Measurements from ENCODE around the gene RANGAP1. TPM values are rescaled to one million over a fixed set of nuclear protein-coding genes. Genes with fewer than 3 reads are reported as not detected.

Gene RANGAP1
- total RNA-seq, 1 experiment from 2014 or later, result 177 TPM

DNA sequence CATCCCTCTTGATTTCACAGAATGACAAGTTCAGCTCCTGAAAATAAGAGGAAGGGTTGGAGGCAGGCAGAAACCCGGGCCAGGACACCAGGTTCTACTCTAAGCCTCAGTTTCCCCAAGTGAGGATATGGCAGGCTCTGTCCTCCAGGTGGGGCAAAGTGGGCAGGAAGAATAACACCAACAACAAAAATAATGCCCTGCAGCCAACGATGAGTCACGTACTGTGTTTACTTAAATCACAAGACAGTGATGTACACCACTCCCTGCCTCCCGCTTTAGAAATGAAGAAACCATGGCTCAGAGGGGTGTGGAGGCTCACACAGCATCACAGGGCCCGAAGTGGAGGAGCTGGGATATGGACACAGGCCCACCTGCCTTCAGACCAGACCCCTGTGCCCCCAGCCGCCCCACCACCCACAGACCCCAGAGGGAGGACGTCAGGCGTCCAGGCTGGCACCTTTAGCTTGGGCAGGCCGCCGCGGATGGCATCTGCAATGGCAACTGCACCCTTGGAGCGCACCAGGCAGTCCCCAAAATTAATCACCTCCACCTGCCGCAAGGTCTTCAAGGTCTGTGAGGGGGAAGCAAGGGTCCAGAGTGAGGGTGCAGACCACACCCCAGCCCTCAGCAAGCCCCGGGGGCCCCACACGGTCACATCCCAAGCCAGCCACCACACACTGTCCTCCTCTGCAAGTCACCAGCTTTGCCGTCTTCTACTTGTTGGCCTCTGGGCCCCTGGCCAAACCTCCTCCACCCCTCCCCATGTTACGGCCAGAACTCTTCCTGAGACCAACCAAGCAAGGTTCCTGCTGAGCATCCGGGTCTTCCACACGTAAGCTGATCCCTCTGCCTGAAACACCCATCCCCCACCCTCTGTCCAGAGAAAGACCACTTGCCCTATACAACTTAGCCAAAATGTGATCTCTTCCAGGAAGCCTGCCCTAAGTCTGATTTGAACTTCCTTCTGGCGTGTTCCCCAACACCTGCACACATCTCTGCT is 29.4 kb downstream of the RANGAP1 start:
- BruUV-seq (replicated peaks), result no TSS peak
- POLR2A ChIA-PET (ENCODE audit: low non-redundant PET), result no interaction called here
- CTCF ChIA-PET, result no interaction called here
- Histone ChIP-seq H3K27me3 (replicated peaks; ENCODE audit: insufficient read depth, low read depth, low read length, poor library complexity) (no peaks in the 10 kb centered on the region), H3K27ac (ENCODE audit: low read depth, low read length, poor library complexity, severe bottlenecking) (no peak overlapping the region), H3K36me3 (ENCODE audit: insufficient read depth, low read length, poor library complexity, severe bottlenecking) (peaks cover 88% of the 10 kb centered on the region), H3K4me1 (ENCODE audit: insufficient read depth, low read length, poor library complexity, severe bottlenecking) (no peaks in the 10 kb centered on the region), H3K9me3 (ENCODE audit: low read depth, low read length, poor library complexity, severe bottlenecking) (no peaks in the 10 kb centered on the region), H3K4me3 (ENCODE audit: low read depth, low read length, poor library complexity, severe bottlenecking) (no peak overlapping the region)
- intact Hi-C loops (cut with micrococcal nuclease; ENCODE audit: unreplicated experiment), result no loop called here
- TF ChIP-seq, protein P1, sequence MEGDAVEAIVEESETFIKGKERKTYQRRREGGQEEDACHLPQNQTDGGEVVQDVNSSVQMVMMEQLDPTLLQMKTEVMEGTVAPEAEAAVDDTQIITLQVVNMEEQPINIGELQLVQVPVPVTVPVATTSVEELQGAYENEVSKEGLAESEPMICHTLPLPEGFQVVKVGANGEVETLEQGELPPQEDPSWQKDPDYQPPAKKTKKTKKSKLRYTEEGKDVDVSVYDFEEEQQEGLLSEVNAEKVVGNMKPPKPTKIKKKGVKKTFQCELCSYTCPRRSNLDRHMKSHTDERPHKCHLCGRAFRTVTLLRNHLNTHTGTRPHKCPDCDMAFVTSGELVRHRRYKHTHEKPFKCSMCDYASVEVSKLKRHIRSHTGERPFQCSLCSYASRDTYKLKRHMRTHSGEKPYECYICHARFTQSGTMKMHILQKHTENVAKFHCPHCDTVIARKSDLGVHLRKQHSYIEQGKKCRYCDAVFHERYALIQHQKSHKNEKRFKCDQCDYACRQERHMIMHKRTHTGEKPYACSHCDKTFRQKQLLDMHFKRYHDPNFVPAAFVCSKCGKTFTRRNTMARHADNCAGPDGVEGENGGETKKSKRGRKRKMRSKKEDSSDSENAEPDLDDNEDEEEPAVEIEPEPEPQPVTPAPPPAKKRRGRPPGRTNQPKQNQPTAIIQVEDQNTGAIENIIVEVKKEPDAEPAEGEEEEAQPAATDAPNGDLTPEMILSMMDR (conservative IDR thresholded peaks at IDR 0.05; ENCODE audit: low read depth, low read length), result no peak
- no peak for TF ChIP-seq EZH2 (IDR thresholded peaks at IDR 0.05; ENCODE audit: borderline replicate concordance, low read depth, low read length, poor library complexity, severe bottlenecking)
- no peak for DNase-seq (ENCODE audit: low spot score)

- Histone ChIP-seq H3K4me1 (ENCODE audit: insufficient read depth, low read length, poor library complexity, severe bottlenecking) (no peaks in the 10 kb centered on the region), H3K27ac (ENCODE audit: low read depth, low read length, poor library complexity, severe bottlenecking) (no peak overlapping the region), H3K9me3 (ENCODE audit: low read depth, low read length, poor library complexity, severe bottlenecking) (no peaks in the 10 kb centered on the region), H3K36me3 (ENCODE audit: insufficient read depth, low read length, poor library complexity, severe bottlenecking) (peaks cover 88% of the 10 kb centered on the region), H3K4me3 (ENCODE audit: low read depth, low read length, poor library complexity, severe bottlenecking) (no peak overlapping the region), H3K27me3 (replicated peaks; ENCODE audit: insufficient read depth, low read depth, low read length, poor library complexity) (no peaks in the 10 kb centered on the region)
- TF ChIP-seq EZH2 (IDR thresholded peaks at IDR 0.05; ENCODE audit: borderline replicate concordance, low read depth, low read length, poor library complexity, severe bottlenecking), result no peak
- TF ChIP-seq, protein P1 (conservative IDR thresholded peaks at IDR 0.05; ENCODE audit: low read depth, low read length), result no peak
- BruUV-seq (replicated peaks), result no TSS peak
- intact Hi-C loops (cut with micrococcal nuclease; ENCODE audit: unreplicated experiment), result no loop called here
- POLR2A ChIA-PET (ENCODE audit: low non-redundant PET), result no interaction called here
- CTCF ChIA-PET, result no interaction called here
- no peak for DNase-seq (ENCODE audit: low spot score)
These were observed 31.8 kb downstream of the RANGAP1 start for GRCh38 chr22:41254230-41254629.

- Histone ChIP-seq H3K4me1 (ENCODE audit: insufficient read depth, low read length, poor library complexity, severe bottlenecking) (no peaks in the 10 kb centered on the region), H3K9me3 (ENCODE audit: low read depth, low read length, poor library complexity, severe bottlenecking) (no peaks in the 10 kb centered on the region), H3K36me3 (ENCODE audit: insufficient read depth, low read length, poor library complexity, severe bottlenecking) (peaks cover 88% of the 10 kb centered on the region), H3K27ac (ENCODE audit: low read depth, low read length, poor library complexity, severe bottlenecking) (no peak overlapping the region), H3K4me3 (ENCODE audit: low read depth, low read length, poor library complexity, severe bottlenecking) (no peak overlapping the region), H3K27me3 (replicated peaks; ENCODE audit: insufficient read depth, low read depth, low read length, poor library complexity) (no peaks in the 10 kb centered on the region)
- intact Hi-C loops (cut with micrococcal nuclease; ENCODE audit: unreplicated experiment), result no loop called here
- no peak for TF ChIP-seq EZH2 (IDR thresholded peaks at IDR 0.05; ENCODE audit: borderline replicate concordance, low read depth, low read length, poor library complexity, severe bottlenecking)
- TF ChIP-seq, protein P1 (conservative IDR thresholded peaks at IDR 0.05; ENCODE audit: low read depth, low read length), result no peak
- POLR2A ChIA-PET (ENCODE audit: low non-redundant PET), result no interaction called here
- DNase-seq (ENCODE audit: low spot score), result no peak
- CTCF ChIA-PET, result no interaction called here
- BruUV-seq (replicated peaks), result no TSS peak
These were observed 33.6 kb downstream of the RANGAP1 start for GRCh38 chr22:41252365-41252764.
